GM21367 (cell line): ENCODE results near the gene ZER1.
A peak's percentile ranks its signal among the peaks of the same experiment; 100 is the strongest.
"Not testable (repeated sequence)": the region's sequence is repeated elsewhere in the genome, so short reads cannot be mapped to it uniquely, and the experiment has no call there.

Experiments used
- ATAC-seq: cut with Tn5 transposase; IDR thresholded peaks from one replicate; pipeline ENCODE4 v1.9.1; 2021; ENCODE audit not compliant: unreplicated experiment

ZER1 gene

DNA sequence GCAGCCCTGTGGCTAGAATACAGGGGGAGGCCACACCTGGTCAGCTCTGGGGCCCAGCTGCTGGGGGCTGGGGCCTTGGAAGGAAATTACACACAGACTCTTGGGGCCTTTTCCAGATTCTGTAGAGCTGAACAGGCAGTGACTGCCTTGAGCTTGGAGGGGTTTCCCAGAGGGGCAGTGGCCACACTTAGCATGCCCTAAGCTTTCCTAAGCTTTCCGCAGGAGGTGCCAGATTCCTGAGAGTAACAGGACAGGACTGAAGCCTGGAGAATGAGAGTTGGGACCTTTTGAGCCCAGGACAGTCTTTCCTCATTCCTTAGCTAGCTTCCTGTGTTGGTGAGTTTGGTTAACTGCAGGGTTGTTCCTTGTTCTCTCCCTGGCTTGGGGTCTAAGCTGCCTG is 16.7 kb upstream of the ZER1 start:
- ATAC-seq = no peak

- no peak for ATAC-seq
Measured at GRCh38 chr9:128787659-128788058, 15.9 kb upstream of the ZER1 start.

- peak; percentile 67 for ATAC-seq
Measured at GRCh38 chr9:128786681-128787601, 15.2 kb upstream of the ZER1 start, which contains the start of gene TBC1D13. Gene TBC1D13 (plus strand): TSS chr9:128787253. CDS start chr9:128787354, 101 bp downstream.

- ATAC-seq = no peak
Measured at GRCh38 chr9:128785427-128785826, 13.7 kb upstream of the ZER1 start.

DNA sequence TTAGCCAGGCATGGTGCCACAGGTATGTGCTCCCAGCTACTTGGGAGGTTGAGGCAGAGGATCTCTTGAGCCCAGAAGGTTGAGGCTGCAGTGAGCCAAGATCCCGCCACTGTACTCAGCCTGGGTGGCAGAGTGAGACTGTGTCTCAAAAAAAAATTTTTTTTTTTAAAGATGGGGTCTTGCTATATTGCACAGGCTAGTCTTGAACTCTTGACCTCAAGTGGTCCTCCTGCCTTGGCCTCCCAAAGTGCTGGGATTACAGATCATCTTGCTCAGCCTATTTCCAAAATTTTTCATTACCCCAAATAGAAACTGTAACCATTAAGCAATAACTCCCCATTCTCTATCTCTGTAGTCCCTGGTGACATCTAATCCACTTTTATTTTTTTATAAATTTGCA is 10.9 kb upstream of the ZER1 start:
- no peak for ATAC-seq

- ATAC-seq = no peak
Measured at GRCh38 chr9:128781187-128782070, 9.7 kb upstream of the ZER1 start.

DNA sequence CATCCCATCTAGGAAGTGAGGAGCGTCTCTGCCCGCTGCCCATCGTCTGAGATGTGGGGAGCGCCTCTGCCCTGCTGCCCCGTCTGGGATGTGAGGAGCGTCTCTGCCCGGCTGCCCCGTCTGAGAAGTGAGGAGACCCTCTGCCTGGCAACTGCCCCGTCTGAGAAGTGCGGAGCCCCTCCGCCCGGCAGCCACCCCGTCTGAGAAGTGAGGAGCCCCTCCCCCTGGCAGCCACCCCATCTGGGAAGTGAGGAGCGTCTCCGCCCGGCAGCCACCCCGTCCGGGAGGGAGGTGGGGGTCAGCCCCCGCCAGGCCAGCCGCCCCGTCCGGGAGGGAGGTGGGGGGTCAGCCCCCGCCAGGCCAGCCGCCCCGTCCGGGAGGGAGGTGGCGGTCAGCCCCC is 8.4 kb upstream of the ZER1 start:
- ATAC-seq = not testable (repeated sequence)

DNA sequence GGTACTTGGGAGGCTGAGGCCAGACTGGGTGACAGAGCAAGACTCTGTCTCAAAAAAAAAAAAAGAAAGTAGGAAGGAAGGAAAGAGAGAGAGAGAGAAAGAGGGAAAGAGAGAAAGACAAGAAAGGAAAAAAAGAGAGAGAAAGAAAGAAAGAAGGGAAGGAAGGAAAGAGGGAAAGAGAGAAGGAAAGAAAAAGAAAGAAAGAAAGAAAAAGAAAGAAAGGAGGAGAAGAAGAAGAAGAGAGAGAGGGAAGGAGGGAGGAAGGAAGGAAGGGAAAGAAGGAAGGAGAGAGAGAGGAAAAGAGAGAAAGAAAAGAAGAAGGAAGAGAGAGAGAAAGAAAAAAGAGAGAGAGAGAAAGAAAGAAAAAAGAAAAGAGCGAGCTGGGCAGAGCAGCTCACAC is 3.1 kb upstream of the ZER1 start:
- ATAC-seq = no peak

GRCh38 chr9:128773049-128773448 is 1.3 kb upstream of the ZER1 start:
- no peak for ATAC-seq

- ATAC-seq = peak; percentile 18
Measured at GRCh38 chr9:128771094-128771721, 519 bp downstream of the ZER1 start.

DNA sequence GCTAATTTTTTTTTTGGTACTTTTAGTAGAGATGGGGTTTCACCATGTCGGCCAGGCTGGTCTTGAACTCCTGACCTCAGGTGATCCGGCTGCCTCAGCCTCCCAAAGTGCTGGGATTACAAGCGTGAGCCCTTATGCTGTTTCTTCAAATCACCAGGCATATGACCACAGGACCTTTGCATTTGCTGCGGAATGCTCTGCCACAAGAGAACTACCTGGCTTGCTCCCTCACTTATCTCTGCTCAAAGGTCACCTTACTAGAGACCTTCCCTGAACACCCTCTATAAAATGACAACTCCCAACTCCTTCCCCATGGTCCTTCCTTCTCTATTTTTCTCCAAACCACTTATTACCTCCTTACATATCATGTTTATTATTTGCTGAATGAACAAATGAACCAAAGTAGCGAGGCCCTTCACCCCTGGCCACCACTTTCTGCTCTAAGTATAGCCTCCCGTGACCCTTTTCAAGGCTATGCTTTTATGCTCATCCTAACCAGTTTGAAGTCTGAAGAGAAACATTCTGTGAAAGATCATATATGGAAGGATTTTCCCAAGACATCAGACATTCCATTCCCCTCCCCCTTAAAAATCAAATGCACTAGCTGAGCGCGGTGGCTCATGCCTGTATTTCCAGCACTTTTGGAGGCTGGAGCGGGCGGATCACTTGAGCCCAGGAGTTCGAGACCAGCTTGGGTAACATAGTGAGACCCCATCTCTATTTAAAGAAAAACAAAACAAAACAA is 1.3 kb downstream of the ZER1 start:
- no peak for ATAC-seq

DNA sequence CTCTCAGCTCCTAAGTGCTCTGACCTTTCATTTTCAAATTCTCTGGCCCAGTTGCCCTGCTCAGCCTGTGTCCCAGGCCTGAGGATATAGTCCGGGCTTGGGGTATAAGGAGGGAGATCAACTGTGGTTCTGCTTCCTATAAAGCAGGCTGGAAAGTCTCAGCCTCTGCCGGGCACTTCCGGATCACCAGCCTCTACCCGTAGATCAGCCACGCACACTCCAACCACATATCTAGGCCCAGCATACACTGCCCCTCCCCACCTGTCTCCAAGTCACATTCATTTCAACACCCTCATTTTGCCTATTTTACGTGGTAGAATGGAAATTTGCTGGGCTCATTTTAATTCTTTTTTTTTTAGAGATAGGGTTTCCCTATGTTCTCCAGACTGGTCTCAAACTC is 3.1 kb downstream of the ZER1 start:
- ATAC-seq = no peak

DNA sequence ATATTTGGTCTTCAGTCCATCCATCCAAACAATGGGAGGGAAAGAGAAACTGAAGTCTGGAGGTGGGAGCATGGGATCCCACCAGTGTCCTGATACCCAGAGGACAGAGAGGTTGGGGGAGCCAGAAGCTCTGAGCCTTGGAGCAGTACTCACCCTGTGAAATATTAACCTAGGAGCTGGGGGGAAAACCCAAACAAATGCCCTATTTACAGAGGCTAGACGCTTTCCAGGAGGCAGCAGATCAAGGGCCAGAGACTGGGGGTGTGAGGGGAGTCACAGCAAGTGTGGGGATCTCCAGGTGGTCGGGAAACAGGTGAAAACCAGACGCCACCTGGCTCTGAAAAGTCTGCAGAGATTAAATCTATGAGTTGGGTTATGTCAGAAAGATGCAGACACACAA is 6.2 kb downstream of the ZER1 start:
- ATAC-seq = no peak

DNA sequence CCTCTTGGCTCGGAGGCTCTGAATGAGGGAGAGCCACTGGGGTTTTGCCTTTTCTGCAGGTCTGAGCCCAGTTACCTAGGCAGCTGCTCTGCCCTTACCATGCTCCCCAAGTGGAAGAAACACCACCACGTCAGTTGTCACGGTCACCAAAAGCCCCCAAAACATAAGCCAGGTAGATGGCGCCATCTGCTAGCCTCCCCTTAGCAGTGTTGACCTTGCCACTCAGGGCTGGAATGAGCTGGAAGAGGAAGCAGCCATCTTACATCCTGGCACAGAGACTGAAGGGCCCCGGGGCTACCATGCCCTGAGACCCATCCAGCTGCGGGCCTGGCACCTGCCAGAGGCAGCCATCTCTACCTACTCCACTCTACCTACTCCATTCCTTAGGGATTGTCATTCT is 7.4 kb downstream of the ZER1 start:
- ATAC-seq = no peak

DNA sequence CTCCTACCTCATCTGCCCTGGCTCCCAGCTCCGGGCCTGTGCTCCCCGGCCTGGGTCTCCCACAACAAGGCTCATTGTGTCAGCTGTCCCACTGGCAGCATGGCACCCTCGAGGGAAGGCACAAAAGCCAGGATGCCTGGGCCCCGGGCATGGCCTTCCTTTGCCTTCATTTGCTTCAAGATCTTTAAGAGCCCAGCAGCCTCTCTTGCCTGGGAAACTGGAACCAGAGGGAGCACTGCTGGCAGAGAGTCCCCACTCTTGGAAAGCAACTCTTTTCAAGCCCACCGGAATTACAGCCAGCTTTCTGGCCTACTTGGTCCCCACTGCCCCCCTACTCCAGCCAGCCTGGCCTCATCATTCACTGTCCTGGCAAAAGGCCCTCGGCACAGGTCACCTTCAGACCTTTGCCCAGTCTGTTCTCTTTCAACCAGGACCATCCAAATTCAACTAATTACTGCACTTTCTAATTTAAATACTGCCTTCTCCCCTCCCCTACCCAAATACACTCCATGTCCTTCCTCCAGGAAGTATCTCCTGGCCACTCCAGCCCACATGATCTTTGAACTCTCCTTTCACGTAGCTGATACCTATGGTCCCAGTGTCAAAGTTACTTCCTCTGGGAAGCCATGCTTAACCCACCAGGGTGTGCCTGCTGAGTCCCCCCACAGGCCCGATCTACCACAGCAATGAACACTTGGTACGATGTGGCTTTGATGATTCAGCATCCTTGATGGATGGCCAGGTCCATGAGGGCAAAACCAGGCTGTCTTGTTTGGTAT is 8.9 kb downstream of the ZER1 start:
- no peak for ATAC-seq

GRCh38 chr9:128757602-128758001 is 14.1 kb downstream of the ZER1 start:
- no peak for ATAC-seq

DNA sequence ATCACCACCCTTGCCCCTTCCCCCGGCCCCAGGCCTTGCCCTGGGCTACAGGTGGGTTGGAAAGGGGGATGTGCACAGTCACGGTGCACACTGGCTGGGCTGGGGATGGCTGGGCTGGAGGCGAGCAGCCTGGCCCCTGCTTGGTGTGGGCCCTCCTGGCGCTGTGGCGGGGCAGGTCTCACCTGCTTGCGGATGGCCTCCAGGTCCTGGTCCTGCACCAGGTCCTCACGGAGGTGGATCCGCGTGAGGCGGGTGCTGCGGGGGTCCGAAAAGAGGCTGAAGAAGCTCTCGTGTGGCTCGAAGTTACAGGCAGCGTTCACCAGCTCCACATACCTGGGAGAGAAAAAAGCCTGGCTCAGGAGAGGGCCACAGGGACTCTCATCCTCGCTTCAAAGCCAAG is 18.1 kb downstream of the ZER1 start:
- ATAC-seq = no peak

DNA sequence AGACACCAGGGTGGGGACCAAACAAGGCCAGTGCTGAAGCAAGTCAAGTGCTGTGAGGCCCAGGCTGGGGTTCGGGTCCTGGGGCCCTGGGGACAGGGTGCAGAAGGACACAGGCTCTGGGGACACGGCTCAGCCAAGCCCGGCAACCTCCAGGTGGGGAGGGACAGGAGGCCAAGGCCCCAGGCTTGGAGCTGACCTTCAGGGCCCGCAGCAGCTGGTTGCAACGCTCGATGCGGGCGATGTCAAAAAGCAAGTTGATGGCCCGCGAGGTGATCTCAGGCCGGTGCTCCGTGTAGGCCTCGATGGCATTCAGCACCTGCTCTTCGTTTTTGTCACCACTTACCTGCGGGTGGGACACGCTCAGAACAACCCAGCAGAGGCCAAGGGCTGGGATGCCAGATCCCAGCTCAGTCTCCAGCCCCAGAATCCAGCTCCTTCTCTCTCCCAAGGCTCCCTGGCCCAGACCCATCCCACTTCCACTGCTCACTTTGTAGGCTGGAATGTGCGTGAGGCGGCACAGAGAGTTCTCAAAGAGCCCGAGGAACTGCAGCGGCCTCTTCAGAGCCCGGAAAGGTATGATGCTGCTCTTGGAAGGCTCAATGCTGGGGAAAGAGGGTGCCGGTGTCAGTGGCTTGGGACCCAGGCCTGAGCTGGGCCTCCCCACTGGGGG is 20.7 kb downstream of the ZER1 start:
- no peak for ATAC-seq

GRCh38 chr9:128747241-128747640 is 24.5 kb downstream of the ZER1 start:
- ATAC-seq = no peak
